ENCODE results near the gene LIPA.

LIPA gene

DNA sequence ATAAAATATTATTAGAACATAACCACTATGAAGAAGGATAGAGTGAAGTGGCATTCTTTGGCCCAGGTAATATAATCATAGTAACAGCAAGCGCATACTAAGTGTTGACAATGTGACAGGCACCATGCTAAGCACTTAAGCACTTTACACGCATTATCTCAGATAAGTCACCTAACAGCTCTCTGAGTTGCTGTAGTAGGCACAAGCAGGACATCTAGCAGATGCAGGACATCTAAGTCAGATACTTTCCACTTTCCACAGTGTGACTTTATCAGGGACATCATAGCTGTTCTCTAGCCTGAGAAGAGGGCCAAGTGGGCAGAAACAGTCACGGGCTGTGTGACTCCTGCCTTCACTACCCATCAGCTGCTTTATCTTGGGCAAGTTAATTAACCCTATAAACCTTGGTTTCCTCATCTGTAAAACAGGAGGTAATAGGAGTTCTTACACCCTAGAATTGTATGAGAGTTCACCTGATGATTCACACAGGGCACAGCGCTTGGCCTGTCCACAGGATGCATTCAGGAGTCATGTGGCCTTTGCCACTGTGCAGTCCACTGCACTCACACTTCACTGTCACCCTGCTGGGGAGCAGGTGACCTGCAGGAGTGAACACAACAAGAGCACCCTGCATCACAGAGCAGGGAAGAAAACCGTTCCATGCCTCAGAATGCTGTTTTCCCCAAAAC is 12.5 kb downstream of the LIPA start:
- no peak for DNase-seq

DNA sequence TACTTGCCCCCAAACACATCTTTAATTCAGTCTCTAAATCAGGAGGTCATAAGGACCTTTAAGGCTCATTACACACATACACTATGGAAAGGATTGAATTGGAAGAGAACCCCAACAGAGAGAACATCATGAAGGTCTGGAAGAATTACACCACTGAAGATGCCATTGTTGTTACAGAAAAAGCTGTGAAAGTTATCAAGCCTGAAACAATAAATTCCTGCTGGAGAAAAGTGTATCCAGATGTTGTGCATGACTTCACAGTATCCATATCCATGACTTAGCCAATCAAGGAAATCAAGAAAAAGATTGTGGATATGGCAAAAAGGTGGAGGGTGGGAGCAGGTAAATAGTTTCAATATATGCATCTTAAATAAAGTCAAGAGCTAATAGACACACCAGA is 13.7 kb downstream of the LIPA start:
- DNase-seq = no peak

GRCh38 chr10:89236226-89236797 is 15.3 kb downstream of the LIPA start:
- DNase-seq = no peak

GRCh38 chr10:89235073-89235798 is 16.3 kb downstream of the LIPA start:
- no peak for DNase-seq

DNA sequence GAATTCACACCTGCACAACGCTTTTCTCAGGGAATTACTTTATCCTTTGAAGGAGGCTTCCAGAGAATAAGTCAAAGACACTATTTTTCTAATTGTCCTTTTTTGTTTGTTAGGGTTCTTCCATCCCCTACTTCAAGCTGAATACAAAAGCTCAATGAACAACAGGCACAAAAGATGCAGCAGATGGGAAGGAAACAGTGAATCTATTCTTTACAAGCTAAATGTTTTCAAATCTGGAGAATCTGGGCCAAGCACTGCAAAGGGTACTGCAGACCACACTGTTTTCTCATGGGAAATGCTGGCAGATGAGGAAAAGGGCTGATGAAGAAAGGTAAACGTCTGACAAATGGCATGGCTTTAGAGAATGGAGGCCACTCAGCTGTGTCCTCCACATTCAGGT is 18.5 kb downstream of the LIPA start:
- no peak for DNase-seq

DNA sequence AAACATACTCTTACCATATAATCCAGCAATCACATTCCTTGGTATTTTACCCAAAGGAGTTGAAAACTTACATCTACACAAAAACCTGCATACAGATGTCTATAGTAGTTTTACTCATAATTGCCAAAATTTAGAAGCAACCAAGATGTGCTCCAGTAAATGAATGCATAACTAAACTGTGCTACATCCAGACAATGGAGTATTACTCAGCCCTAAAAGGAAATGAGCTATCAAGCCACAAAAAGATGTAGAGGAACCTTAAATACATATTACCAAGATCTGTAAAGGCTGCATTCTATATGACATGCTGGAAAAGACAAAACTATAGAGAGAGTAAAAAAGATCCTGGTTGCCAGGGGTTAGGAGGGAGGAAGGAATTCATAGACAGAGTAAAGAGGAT is 22.6 kb downstream of the LIPA start:
- no peak for DNase-seq

DNA sequence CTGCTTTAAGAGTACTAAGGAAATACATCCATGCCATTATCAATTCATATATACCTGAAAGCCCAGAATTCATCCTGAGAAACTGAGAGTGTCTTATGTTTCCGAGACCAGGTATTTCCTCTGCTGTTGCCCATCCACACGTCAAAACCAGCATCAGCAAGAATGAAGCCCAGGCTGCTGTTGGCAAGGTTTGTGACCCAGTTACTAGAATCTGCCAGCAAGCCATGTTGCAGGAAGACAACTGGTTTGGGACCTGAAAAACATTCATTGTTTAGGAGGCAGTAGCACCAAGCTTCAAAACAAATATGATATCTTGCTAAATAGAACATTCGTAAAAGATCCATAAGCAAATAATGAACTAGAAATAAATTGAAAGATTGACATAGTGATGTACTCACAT is 23.4 kb downstream of the LIPA start:
- no peak for DNase-seq

DNA sequence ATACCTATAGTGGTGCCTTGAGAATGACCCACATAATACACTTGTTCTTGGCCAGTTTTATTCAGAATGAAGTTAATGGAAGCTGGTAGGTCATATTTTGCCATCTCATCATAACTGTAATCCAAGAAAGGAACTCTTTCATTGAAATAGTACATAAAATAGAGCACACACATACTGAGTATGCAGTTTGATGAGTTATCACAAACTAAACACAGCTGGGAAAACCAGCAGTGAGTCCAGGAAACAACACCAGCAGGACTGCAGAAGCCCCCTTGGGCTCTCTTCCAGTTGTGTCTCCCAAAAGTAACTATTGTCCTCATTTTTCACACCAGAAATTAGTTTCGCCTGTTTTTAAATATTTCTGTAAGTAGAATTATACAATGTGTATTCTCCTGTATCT is 24.7 kb downstream of the LIPA start:
- no peak for DNase-seq

GRCh38 chr10:89224739-89225443 is 26.7 kb downstream of the LIPA start:
- DNase-seq = no peak

GRCh38 chr10:89221919-89222318 is 29.7 kb downstream of the LIPA start:
- no peak for DNase-seq

DNA sequence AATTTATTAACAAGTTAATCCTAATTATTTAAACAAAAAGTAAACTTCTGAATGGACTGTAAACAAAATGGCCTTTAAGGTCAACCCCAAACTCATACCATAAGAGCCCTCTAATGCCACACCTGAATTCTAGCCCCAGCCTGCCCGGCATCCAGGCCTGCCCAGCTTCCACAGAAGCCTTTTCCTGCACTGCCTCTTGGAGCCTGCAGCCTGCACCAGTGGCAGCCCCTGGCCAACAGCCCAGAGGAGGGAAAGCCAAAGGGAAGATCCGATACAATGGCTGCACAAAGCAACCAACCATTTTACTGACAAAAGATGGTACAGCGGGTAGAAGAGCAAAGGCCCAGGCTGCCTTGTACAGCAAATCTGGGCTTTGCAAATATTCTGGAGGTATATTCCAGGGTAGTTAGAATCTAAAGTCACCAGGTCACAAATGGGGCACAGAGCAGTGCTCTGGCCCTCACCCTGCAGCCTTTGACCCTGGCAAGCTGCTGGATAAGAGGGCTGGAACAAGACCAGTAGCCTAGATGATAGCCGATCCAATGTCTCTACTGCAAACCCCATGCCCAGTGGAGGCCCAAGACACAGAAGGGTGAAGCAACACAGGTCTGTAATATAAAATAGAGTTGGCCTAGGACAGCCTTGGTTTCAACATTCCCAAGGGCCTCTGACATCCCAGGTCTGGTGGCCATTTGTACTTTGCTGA is 31.9 kb downstream of the LIPA start:
- DNase-seq = no peak

DNA sequence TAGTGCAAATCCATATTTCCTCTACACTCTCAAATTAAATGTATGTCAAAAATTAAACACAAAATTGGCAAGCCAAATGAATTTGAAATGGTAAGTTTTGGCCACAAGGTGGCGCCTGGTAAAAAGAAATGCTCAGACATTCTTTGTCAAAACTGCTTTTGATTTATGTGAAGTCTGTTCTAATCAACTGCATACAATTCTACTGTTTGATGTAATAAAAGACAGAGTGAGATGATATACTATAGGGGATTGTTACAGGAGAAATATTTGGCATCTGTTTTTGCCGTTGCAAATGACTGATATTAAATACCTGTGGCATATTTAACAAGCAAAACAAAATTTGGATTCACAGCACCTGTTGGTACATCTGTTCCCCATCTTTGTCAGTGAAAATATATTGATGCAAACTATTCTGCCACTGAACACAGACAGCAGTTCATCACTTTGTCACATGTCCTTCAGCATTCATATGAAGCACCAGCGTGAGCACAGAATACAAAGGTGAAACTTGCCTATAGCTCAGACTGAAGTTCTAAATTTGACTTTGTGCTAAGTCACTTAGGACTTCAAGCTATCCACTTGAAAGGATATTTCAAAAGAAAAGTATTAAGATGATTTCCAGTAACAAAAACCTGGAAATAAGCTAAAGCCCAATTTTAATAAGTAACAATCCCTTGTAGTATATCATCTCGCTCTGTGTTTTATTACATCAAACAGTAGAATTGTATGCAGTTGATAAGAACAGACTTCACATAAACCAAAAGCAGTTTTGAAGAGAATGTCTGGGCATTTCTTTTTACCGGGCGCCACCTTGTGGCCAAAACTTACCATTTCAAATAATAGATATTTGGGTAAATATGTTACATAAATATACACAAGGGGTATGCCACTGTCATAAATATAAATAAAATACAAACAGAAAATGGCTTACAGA is 34.3 kb downstream of the LIPA start:
- DNase-seq = no peak

GRCh38 chr10:89216056-89216455 is 35.5 kb downstream of the LIPA start:
- DNase-seq = no peak

DNA sequence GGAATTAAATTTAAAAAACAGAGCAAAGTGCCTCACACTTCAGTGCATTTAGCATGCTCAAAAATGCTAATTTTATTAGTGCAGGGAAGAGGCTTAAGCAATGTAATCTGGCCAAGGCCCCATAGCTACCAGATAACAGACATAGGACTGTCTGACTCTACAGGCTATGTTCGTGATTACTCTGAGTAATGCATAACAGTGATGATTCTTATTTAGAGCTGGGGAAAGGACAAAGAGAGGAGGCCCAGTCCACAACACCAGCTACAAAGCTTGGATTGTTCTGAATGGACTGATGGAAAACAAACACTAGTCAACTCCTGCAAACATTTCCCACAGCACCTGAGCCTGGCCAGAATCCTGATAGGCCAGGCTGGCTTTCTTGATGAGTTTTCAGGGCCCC is 36.1 kb downstream of the LIPA start:
- DNase-seq = no peak

DNA sequence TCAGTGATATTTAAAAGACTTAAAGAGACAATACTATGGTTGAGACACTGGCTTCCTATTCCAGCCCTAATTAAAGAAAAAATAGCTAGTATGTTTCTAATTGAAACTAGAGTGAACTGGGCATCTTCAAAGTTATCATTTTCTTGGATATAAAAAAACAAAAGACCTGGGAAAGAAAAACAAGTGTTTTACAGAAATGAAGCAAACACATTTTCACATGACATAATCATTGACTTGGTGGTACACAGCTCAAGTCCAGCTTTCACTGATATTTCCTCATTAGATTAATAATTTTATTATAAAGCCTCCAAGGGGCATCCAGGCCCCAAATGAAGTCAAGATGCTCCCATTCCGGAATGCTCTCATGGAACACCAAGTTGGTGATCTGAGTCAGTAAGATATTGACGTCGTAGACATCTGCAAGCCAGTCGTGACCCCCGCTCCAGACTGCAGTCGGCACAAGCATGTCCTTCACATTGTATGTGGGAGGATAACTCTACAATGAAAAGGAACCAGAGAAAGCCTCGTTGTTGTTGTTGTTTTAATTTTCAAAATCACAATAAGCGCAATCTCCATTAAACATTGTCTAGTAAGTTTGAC is 36.9 kb downstream of the LIPA start:
- no peak for DNase-seq

- DNase-seq = no peak
These were observed 38.3 kb downstream of the LIPA start for GRCh38 chr10:89213191-89213808.

- DNase-seq = no peak
These were observed 40.7 kb downstream of the LIPA start for GRCh38 chr10:89210794-89211425.

DNA sequence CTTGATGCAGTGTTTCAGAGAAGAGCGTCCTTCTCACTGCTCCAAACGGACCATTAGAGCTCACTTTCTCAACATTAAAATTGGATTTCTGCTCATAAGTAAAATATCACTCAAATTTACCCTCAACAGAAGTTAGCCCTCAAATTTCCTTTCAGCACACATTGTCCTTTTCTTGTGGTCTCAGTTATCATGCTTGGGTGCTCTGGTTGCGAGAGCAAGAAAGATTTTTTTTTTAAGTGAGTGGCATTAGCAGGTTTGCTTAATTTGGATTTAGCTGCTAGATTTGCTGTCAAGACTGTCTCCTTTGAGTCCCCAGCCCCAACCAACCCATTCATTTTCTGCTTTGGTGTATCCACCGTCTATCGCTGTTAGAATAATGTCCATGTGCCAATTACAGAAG is 41.9 kb downstream of the LIPA start:
- no peak for DNase-seq

- no peak for DNase-seq
These were observed 43.6 kb downstream of the LIPA start for GRCh38 chr10:89207801-89208551.
